B cell (primary cell): ENCODE data around the gene HSF4. TPM values are rescaled to one million over a fixed set of nuclear protein-coding genes. Genes with fewer than 3 reads are reported as not detected.
A peak's percentile ranks its signal among the peaks of the same experiment; 100 is the strongest.

Source experiments
- ATAC-seq: fragments of 200-7000 bp; cut with Tn5 transposase; one replicate; pipeline ENCODE4 v1.10.0; 2021; ENCODE audit warnings: low read depth, mild to moderate bottlenecking, moderate number of reproducible peaks, moderate library complexity
- CTCF ChIA-PET: fragments of 350-600 bp; sonication (Branson Sonifier 250); formaldehyde crosslinking; loops from one replicate; lab custom pipeline; 2021; ENCODE audit warnings: antibody characterized with exemption, inconsistent platforms; lab: Charles Lee
- POLR2A ChIA-PET: fragments of 350-600 bp; sonication (Branson Sonifier 250); formaldehyde crosslinking; loops from one replicate; lab custom pipeline; 2021; ENCODE audit warnings: antibody characterized with exemption; lab: Charles Lee
- DNase-seq: peaks from one replicate; pipeline ENCODE4 v3.0.0; 2013
- H2AFZ ChIP-seq: 2 replicates; pipeline ENCODE4 v1.6.1; 2012; ENCODE audit warnings: mild to moderate bottlenecking, low read depth, low read length; ENCODE audit not compliant: insufficient read depth, poor library complexity, severe bottlenecking
- H3K27ac ChIP-seq, 2 donors: 1 replicate in 1 of 2; 2 replicates in 1 of 2; pipeline ENCODE4 v1.5.1; 2012 to 2013; ENCODE audit warnings: low read length in 2 of 2, mild to moderate bottlenecking in 2 of 2, moderate library complexity in 1 of 2
- H3K27me3 ChIP-seq, 4 experiments: fragments of 200-600 bp in 1 of 4; sonication (generic) in 1 of 4; replicated peaks in 1 of 4; 1 replicate in 2 of 4; 2 replicates in 2 of 4; pipeline versions ENCODE4 v1.6.1 to v1.7.0; 2013 to 2016; ENCODE audit warnings: low read length in 3 of 4, mild to moderate bottlenecking in 2 of 4, mixed read lengths in 1 of 4, moderate library complexity in 1 of 4; ENCODE audit not compliant: insufficient read depth in 4 of 4, control insufficient read depth in 3 of 4; ENCODE audit errors: control extremely low read depth in 1 of 4
- H3K36me3 ChIP-seq, 2 experiments: replicated peaks in 1 of 2; 1 replicate in 1 of 2; 2 replicates in 1 of 2; pipeline versions ENCODE4 v1.6.1 to v1.7.1; 2013; ENCODE audit warnings: low read length in 1 of 2; ENCODE audit not compliant: insufficient read depth in 2 of 2, control insufficient read depth in 1 of 2; ENCODE audit errors: control extremely low read depth in 1 of 2, extremely low read depth in 1 of 2
- H3K4me1 ChIP-seq, 2 donors: fragments of 200-600 bp in 1 of 2; sonication (generic) in 1 of 2; 1 replicate in 1 of 2; 2 replicates in 1 of 2; pipeline versions ENCODE4 v1.5.1 to v1.6.1; 2013 to 2017; ENCODE audit warnings: low read length in 2 of 2; ENCODE audit not compliant: control insufficient read depth in 2 of 2, insufficient read depth in 2 of 2
- H3K4me2 ChIP-seq: replicated peaks from 2 replicates; pipeline ENCODE3; 2012; ENCODE audit warnings: mild to moderate bottlenecking, low read depth, low read length; ENCODE audit not compliant: poor library complexity, severe bottlenecking
- H3K4me3 ChIP-seq, 5 experiments: fragments of 200-600 bp in 1 of 5; sonication (generic) in 1 of 5; 1 replicate in 3 of 5; 2 replicates in 2 of 5; pipeline versions ENCODE4 v1.5.1 to v1.7.0; 2011 to 2016; ENCODE audit warnings: low read length in 4 of 5, mild to moderate bottlenecking in 4 of 5, low read depth in 2 of 5, control low read depth in 1 of 5, moderate library complexity in 1 of 5; ENCODE audit not compliant: insufficient read depth in 1 of 5; ENCODE audit errors: control extremely low read depth in 1 of 5, extremely low read depth in 1 of 5
- H3K79me2 ChIP-seq: fragments of 200-600 bp; sonication (generic); one replicate; pipeline ENCODE4 v1.6.0; 2016; ENCODE audit warnings: low read length; ENCODE audit not compliant: control insufficient read depth, insufficient read depth
- H3K9ac ChIP-seq: fragments of 200-600 bp; sonication (generic); 2 replicates; pipeline ENCODE4 v1.6.1; 2017; ENCODE audit warnings: mild to moderate bottlenecking, low read length, moderate library complexity
- H3K9me3 ChIP-seq, 3 donors: one replicate each; pipeline versions ENCODE4 v1.6.1 to v1.7.1; 2013; ENCODE audit warnings: low read length in 2 of 3; ENCODE audit not compliant: control insufficient read depth in 2 of 3, insufficient read depth in 1 of 3; ENCODE audit errors: control extremely low read depth in 1 of 3
- H4K20me1 ChIP-seq: 2 replicates; pipeline ENCODE4 v1.6.0; 2012; ENCODE audit warnings: mild to moderate bottlenecking, low read length; ENCODE audit not compliant: insufficient read depth, control insufficient read depth, poor library complexity, severe bottlenecking
- H3K27ac Mint-ChIP-seq: one replicate; pipeline ENCODE4 v1.8.0; 2021; ENCODE audit warnings: mixed read lengths
- H3K27me3 Mint-ChIP-seq: one replicate; pipeline ENCODE4 v1.8.0; 2021; ENCODE audit warnings: mixed read lengths
- H3K4me1 Mint-ChIP-seq: one replicate; pipeline ENCODE4 v1.8.0; 2021; ENCODE audit warnings: mixed read lengths
- H3K4me3 Mint-ChIP-seq: one replicate; pipeline ENCODE4 v1.8.0; 2021; ENCODE audit warnings: mixed read lengths
- H3K9me3 Mint-ChIP-seq: one replicate; pipeline ENCODE4 v1.8.0; 2022; ENCODE audit warnings: mixed read lengths; ENCODE audit not compliant: insufficient read depth
- EZH2 ChIP-seq: IDR thresholded peaks from 2 replicates; pipeline ENCODE4 v1.6.1; 2012; ENCODE audit warnings: borderline replicate concordance, low read depth, mild to moderate bottlenecking, moderate library complexity, low read length; ENCODE audit not compliant: insufficient read depth, poor library complexity, severe bottlenecking
- WGBS: methylation state at CpG from one replicate; pipeline ENCODE4 v1.1.5; 2013; ENCODE audit warnings: missing lambda C conversion rate; ENCODE audit not compliant: insufficient coverage; 5-methylcytosine and 5-hydroxymethylcytosine counted together
- intact Hi-C: fragments of 100-400 bp; cut with micrococcal nuclease; formaldehyde crosslinking; loops from one replicate; pipeline ENCODE4 v1.10.0; 2022
- polyA plus RNA-seq: library from polyadenylated mRNA; depleted of rRNA; stranded (reverse); fragments of >200 nt; gene quantifications from 2 replicates; pipeline ENCODE4 v1.2.3, GENCODE V29; 2012
- total RNA-seq, 2 donors: library from RNA; stranded (reverse); fragments of 120-200 nt in 1 of 2; gene quantifications; 1 replicate in 1 of 2; 2 replicates in 1 of 2; pipeline versions ENCODE4 v1.2.3 to v1.2.4, GENCODE V29; 2013 to 2022
- TF ChIP-seq, protein P1 (sequence below): fragments of 200-600 bp; IDR thresholded peaks from one replicate; pipeline ENCODE4 v1.8.0; 2022; ENCODE audit warnings: antibody characterized with exemption, mild to moderate bottlenecking

HSF4 gene
- total and polyA plus RNA-seq, 2 donors (not counting 1 experiment from before 2014, with no cell fraction given), result 11.9 to 12.2 TPM

DNA sequence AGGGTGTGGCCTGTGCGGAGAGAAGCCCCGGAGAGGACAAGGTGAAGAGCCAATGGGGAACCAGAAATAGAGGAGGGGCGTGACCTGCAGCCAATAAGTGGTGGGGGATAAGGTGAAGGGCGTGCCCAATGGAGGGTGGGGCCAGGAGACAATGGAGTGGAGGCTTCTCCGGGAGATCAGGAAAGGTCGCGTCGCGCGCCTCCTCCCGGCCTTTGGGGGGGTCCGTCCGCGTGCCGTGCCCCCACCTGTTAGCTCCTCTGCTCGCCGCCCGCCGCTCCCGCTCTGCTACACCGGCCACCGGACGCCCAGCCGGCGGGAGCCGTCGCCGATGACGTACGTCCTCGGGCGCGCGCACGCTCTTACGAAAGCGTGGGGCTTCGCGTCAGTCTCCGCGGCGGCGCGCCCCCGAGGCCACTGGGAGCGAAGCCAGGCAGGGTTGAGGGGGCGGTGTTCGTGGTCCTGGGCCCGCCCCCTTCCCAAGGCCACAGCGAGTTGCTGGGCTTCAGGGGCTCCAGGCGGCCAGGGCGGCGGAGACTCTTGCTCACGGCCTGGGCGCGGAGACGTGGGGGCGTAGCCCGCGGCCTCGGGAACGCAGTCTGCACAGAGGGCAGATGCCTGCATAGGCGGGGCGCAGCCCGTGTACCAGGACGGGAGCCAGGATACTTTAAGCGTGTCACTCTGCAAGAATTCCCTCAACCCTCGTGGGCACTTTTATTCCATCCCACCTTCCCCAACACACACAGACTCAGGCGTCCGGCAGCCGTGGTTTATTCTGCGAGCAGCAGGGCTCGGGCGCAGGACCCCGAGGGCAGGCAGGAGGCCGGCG, 19.3 kb downstream of the HSF4 start, which contains the start of gene MATCAP1:
TSS of gene MATCAP1 (minus strand) at position 337 of the 826 bp plus-strand sequence. CDS start 3,353 bp downstream, outside the sequence.
- H3K4me1 Mint-ChIP-seq, result peaks cover 13% of the 10 kb centered on the region
- POLR2A ChIA-PET, result interaction anchor here (0.6 to 1.1 kb wide), 2 partner anchors 23 to 60 kb away, joined by 3 to 4 read pairs; no protein-coding TSS in a partner anchor
- WGBS, result under 1% methylated on average over 77 of the region's 77 CpGs

More for the DNA sequence above, 19.3 kb downstream of the HSF4 start, which contains the start of gene MATCAP1:
- Histone ChIP-seq H3K79me2 (no peaks in the 10 kb centered on the region), H3K4me3 (peak within 1 kb of the TSS; percentile 66 to 95 (median 76)), H2AFZ (peak within 1 kb of the TSS; percentile 88), H3K9me3 (peaks cover 0 to 3% (median 0%) of the 10 kb centered on the region in 3 donors), H3K4me1 (peaks cover 20 to 22% of the 10 kb centered on the region in 2 donors), H3K9ac (peak within 1 kb of the TSS; percentile 86), H3K36me3 (no peaks in the 10 kb centered on the region), H3K27me3 (peaks cover 0 to 39% (median 8%) of the 10 kb centered on the region in 4 experiments), H3K27ac (peak within 1 kb of the TSS; percentile 76 to 96), H3K4me2 (peak within 1 kb of the TSS; percentile 99), H4K20me1 (no peaks in the 10 kb centered on the region)
- TF ChIP-seq EZH2, result no peak
- TF ChIP-seq, protein P1, sequence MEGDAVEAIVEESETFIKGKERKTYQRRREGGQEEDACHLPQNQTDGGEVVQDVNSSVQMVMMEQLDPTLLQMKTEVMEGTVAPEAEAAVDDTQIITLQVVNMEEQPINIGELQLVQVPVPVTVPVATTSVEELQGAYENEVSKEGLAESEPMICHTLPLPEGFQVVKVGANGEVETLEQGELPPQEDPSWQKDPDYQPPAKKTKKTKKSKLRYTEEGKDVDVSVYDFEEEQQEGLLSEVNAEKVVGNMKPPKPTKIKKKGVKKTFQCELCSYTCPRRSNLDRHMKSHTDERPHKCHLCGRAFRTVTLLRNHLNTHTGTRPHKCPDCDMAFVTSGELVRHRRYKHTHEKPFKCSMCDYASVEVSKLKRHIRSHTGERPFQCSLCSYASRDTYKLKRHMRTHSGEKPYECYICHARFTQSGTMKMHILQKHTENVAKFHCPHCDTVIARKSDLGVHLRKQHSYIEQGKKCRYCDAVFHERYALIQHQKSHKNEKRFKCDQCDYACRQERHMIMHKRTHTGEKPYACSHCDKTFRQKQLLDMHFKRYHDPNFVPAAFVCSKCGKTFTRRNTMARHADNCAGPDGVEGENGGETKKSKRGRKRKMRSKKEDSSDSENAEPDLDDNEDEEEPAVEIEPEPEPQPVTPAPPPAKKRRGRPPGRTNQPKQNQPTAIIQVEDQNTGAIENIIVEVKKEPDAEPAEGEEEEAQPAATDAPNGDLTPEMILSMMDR, result no peak
- ATAC-seq (peak; percentile 96), DNase-seq (peak; percentile 98)
- H3K4me3 Mint-ChIP-seq, result peak within 1 kb of the TSS; percentile 93
- H3K27me3 Mint-ChIP-seq, result peaks cover 13% of the 10 kb centered on the region
- CTCF ChIA-PET, result interaction anchor here (1.1 to 2.5 kb wide), 10 partner anchors 11 to 231 kb away, joined by 3 to 27 read pairs (median 7); partner anchors contain the start of genes FBXL8 and TRADD
- intact Hi-C loops, result loop anchor here (1.0 to 2.0 kb wide), 7 partner anchors 8 to 237 kb away; partner anchors contain the start of genes CBFB, E2F4, FBXL8 and FHOD1
- no peaks in the 10 kb centered on the region for H3K9me3 Mint-ChIP-seq
- peak within 1 kb of the TSS; percentile 50 for H3K27ac Mint-ChIP-seq
